Activated naive CD8-positive, alpha-beta T cell (primary cell): ENCODE measurements around the gene LRFN5.
A peak's percentile ranks its signal among the peaks of the same experiment; 100 is the strongest.
"Not testable (repeated sequence)": the region's sequence is repeated elsewhere in the genome, so short reads cannot be mapped to it uniquely, and the experiment has no call there.

Experiments
- H3K27ac Mint-ChIP-seq: one replicate; pipeline ENCODE4 v1.8.0; 2021; ENCODE audit warnings: mixed read lengths
- H3K27me3 Mint-ChIP-seq: one replicate; pipeline ENCODE4 v1.8.0; 2021; ENCODE audit warnings: mixed read lengths
- H3K36me3 Mint-ChIP-seq: one replicate; pipeline ENCODE4 v1.8.0; 2021; ENCODE audit warnings: mixed read lengths
- H3K4me1 Mint-ChIP-seq: one replicate; pipeline ENCODE4 v1.8.0; 2021; ENCODE audit warnings: low read depth, mixed read lengths
- H3K4me3 Mint-ChIP-seq: one replicate; pipeline ENCODE4 v1.8.0; 2021; ENCODE audit warnings: mild to moderate bottlenecking, mixed read lengths
- H3K9me3 Mint-ChIP-seq: one replicate; pipeline ENCODE4 v1.8.0; 2021; ENCODE audit warnings: low read depth, mixed read lengths

The LRFN5 gene

DNA sequence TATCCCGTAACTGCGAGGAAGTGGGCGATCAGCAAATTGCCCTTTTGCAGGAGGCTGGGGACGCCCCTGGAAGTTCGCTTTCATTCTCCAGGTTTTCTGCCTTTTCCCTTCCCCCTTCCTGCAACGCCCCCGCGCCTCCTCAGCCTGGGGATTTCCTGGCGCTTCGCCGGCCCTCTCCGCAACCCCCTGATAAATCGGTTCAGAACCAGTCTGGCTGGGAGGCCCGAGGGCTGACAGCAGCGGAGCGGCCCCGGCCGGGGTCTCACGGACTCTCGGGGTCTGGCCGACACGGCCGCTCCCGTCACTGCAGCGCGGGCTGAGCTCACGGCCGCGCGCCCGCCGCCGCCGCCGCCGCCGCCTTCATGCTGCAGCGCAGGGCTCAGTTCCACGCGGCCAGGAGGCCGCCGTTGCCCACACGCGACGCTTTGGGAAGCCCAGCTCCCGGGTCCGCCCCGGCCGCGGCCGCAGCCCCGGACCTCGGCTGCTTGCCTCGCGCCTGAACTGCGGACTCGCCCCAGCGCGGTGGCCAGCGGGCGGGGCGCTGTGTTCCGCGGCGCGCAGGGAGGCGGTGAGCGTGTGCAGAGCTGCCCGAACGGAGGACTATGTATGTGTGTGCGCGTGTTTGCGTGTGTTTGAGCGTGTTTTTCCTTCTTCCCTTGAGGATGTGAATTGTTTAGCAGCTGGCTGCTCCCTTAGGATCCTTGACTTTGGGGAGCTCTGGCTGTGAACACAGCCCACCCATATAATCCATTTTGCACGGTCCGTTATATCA is at the start of gene LRFN5:
Gene LRFN5 (plus strand): TSS at position 345 of the 772 bp plus-strand sequence.
- H3K36me3 Mint-ChIP-seq: no peaks in the 10 kb centered on the region
- H3K4me1 Mint-ChIP-seq: peaks cover 54% of the 10 kb centered on the region
- peaks cover 50% of the 10 kb centered on the region for H3K27me3 Mint-ChIP-seq
- H3K4me3 Mint-ChIP-seq: peak within 1 kb of the TSS; percentile 84
- no peaks in the 10 kb centered on the region for H3K9me3 Mint-ChIP-seq
- H3K27ac Mint-ChIP-seq: no peak within 1 kb of the TSS

DNA sequence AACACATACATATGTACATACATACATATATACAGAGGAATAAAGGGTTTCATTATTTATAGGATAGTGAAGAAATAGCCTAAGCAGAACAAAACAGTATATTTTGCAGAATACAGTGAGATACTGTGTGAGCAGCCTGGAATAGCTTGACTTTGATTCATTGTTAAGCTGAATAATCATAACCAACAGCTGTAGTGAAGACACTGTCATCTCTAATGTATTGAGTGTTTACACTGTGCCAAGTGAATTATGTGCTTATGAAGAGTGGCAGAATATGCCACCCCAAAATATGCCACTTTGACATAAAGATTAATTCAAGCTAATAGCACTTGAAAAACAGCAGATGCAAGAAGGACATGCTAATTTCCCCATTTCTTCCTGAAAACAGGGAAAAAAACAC is 48.2 kb upstream of the LRFN5 start:
- Mint-ChIP-seq H3K9me3 (no peaks in the 10 kb centered on the region), H3K4me1 (no peaks in the 10 kb centered on the region), H3K27me3 (peaks cover 3% of the 10 kb centered on the region), H3K4me3 (no peak overlapping the region), H3K27ac (no peak overlapping the region), H3K36me3 (no peaks in the 10 kb centered on the region)

DNA sequence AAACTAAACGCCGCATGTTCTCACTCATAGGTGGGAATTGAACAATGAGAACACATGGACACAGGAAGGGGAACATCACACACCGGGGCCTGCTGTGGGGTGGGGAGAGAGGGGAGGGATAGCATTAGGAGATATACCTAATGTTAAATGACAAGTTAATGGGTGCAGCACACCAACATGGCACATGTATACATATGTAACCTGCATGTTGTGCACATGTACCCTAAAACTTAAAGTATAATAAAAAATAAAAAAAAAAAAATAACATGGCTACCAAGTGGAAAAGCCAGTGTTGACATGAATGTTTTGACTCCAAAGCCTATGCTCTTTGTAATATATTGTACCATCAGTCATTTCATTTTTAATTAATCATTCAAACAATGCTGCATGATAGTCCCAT is 39.8 kb upstream of the LRFN5 start:
- H3K36me3 Mint-ChIP-seq, H3K4me3 Mint-ChIP-seq, H3K4me1 Mint-ChIP-seq, H3K27me3 Mint-ChIP-seq, H3K9me3 Mint-ChIP-seq, H3K27ac Mint-ChIP-seq: not testable (repeated sequence)

DNA sequence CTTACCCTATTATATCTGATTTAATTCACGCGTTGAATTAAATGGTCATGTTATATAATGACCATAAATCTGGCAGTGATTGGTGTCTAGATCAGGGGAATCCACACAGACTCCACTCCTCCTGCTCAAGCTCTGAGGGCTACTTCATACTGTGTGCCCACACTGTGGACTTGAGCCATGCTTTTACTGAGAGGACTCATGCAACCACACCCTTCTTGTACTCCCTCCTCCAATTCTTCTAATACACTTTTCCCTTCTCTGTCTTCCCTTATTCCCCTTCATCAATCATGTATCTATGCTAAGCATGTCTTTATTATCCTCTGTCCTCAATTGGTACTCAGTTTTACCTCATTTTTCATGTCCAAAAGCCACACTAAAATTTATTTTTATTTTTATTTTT is 37.7 kb upstream of the LRFN5 start:
- Mint-ChIP-seq H3K27me3 (no peaks in the 10 kb centered on the region), H3K4me1 (no peaks in the 10 kb centered on the region), H3K9me3 (peaks cover 5% of the 10 kb centered on the region), H3K36me3 (no peaks in the 10 kb centered on the region), H3K27ac (no peak overlapping the region), H3K4me3 (no peak overlapping the region)

DNA sequence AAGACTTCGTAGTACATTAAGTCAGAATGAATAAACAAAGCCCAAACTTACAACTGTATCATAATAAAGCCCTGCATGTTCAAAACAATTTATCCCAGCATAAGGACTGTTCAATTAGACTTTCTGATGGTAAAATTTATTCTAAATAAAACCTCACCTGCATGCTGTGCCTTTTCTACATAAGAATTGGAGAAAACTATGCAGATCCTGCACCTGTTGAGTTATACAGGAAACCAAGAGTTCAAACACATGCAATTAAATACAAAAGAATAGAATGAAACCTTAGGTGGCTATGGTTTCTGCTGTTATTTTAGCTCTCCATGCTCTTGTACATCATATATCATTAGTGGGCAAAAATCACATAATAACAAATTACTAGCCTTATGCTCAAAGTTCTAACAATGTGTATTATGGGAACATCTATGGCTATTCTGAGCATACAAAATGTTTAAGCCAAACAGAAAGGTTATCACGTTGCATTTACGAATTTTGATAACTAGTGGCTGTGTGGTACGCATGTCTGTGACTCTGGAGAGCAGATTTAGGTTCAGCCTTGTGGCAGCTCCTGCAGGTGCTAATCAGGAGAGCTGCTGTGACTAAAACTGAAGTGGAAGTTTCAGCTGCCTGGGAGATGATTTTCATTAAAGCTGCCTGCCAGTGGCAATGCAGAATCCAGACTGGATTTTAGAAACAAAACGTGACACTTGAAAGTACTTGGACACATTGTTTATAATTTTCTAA is 36.1 kb upstream of the LRFN5 start:
- no peak overlapping the region for H3K27ac Mint-ChIP-seq
- no peak overlapping the region for H3K4me3 Mint-ChIP-seq
- H3K4me1 Mint-ChIP-seq: no peaks in the 10 kb centered on the region
- H3K27me3 Mint-ChIP-seq: no peaks in the 10 kb centered on the region
- H3K9me3 Mint-ChIP-seq: peaks cover 5% of the 10 kb centered on the region
- H3K36me3 Mint-ChIP-seq: no peaks in the 10 kb centered on the region

DNA sequence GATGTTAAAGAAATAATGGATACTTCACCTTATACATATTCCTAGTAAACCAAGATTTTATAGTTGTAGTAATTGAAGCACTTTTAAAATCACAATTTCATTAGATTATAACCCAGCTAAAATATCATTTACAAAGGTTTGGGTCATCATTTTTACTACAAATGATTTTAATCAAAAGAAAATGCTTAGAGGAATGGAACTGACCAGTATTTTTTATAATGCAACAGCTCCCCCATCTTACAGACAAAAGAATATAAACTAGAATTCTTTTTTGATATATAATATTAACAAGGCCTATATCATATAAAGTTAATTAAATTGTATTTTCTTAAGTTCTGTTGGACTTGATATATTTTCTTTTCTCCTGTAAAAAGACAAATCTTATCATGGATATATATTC is 20.4 kb upstream of the LRFN5 start:
- Mint-ChIP-seq H3K9me3 (no peaks in the 10 kb centered on the region), H3K27ac (no peak overlapping the region), H3K4me1 (no peaks in the 10 kb centered on the region), H3K27me3 (no peaks in the 10 kb centered on the region), H3K36me3 (no peaks in the 10 kb centered on the region), H3K4me3 (no peak overlapping the region)

DNA sequence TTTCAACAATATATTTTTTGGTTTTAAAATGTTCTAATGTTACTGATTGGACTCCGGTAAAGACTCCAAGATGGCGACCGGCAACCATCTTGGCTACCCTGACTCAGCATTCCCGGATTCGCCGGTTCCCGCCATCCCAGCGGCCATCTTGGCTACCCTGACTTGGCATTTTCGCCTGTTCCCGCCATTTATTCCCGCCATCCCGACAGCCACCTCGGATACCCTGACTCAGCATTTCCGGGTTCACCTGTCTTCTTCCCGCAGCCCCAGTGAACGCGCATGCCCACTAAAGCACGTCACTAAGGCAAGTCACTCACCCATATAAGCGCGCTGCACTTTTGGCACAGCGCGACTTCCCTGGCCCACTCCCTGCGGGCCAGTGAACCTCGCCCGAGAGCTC is 9.0 kb upstream of the LRFN5 start:
- H3K4me1 Mint-ChIP-seq: no peaks in the 10 kb centered on the region
- H3K27ac Mint-ChIP-seq: no peak overlapping the region
- no peaks in the 10 kb centered on the region for H3K9me3 Mint-ChIP-seq
- no peak overlapping the region for H3K4me3 Mint-ChIP-seq
- peaks cover 6% of the 10 kb centered on the region for H3K27me3 Mint-ChIP-seq
- H3K36me3 Mint-ChIP-seq: no peaks in the 10 kb centered on the region

DNA sequence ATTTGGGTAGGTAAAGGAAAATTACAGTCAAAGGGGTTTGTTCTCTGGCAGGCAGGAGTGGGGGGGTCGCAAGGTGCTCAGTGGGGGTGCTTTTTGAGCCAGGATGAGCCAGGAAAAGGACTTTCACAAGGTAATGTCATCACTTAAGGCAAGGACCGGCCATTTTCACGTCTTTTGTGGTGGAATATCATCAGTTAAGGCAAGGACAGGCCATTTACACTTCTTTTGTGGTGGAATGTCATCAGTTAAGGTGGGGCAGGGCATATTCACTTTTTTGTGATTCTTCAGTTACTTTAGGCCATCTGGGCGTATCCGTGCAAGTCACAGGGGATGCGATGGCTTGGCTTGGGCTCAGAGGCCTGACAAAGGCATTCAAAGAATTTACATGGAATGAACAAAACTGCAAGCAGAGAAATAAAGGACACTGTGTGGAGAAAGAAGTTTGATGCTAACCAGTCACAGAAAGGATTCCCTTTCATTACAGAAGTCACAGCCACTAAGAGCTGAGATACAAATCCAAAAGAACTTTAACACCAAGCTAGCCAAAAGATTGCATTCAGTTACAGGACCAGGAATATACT is 6.8 kb upstream of the LRFN5 start:
- not testable (repeated sequence) for H3K4me1 Mint-ChIP-seq, H3K36me3 Mint-ChIP-seq, H3K27ac Mint-ChIP-seq, H3K4me3 Mint-ChIP-seq, H3K9me3 Mint-ChIP-seq
- H3K27me3 Mint-ChIP-seq: peaks cover 13% of the 10 kb centered on the region

DNA sequence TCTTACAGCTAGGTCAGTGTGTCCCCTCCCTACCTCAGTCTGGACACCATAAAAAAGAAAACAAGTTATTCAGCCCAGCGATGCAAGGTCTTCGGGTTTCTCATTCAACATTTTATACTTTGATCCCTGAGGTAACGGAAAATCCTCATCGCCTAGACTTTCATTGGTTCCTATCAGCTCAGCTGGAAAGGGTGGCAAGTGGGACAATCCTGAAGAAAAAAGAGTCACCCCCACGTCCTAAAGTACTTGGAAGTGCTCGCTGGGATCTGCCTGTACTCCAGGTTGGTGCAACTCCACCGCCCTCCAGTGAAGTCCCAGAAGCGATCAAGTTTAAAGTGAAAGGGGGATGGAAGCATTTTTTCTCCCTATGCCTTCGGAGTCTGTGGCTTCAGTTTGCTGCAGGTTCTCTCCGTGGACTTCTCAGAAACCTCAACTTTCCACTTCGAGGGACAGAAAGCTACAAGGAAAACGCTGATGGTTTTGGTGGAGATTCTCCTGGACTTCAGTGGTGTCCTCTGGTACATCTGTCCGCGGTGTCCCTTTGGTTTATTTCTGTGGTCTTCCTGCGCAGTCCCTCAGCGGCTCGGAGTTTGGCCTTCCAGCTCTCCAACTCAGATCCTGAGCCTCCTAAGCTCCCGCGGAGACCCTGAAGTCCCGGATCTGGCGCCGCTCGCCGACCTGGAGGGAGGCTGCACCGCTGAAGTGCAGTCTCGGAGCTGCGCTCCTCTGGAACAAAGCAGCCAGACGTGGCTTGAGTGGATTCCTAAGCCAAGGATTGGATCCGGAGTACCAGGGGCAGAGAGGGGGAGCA is 1.8 kb upstream of the LRFN5 start:
- Mint-ChIP-seq H3K27me3 (peaks cover 39% of the 10 kb centered on the region), H3K9me3 (no peaks in the 10 kb centered on the region), H3K27ac (no peak overlapping the region), H3K4me3 (peak overlapping the region; percentile 84), H3K36me3 (no peaks in the 10 kb centered on the region), H3K4me1 (peaks cover 50% of the 10 kb centered on the region)

DNA sequence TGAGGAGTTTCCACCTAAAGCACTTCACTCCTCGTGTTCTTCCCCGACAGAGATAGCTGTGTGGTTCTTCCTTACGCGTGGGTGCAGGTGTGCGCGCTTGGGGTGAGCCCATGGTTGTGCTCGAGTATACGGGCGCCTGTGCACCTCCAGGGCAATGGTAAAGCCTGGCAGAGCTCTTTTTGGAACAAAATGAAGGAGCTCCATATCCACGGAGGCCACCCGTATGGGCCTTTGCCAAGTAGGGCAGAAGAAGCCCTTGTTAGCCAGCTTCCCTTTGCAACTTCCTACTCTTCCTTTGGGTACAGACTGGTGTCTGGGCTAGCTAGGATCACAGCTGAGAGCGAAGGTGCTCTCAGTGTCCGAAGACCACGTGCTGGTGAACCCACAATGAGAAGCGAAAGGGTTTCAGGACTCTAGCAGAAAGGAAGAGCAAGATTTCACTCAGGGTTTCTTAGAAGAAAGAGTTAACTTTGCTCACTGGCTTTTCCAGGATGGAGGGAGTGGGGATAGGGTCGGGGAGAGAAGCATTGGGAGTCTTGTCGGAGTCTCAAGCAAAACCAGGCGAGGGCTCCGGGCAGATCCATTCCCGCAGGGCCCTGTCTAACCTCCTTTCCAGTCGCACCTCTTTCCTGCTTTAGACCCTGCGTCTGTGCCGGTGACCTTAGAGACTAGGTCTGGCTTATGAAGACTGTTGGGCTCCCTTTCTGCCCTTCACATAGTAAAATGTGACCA is 960 bp upstream of the LRFN5 start:
- Mint-ChIP-seq H3K9me3 (no peaks in the 10 kb centered on the region), H3K27ac (no peak overlapping the region), H3K36me3 (no peaks in the 10 kb centered on the region), H3K4me3 (peak overlapping the region; percentile 84), H3K4me1 (peaks cover 54% of the 10 kb centered on the region), H3K27me3 (peaks cover 43% of the 10 kb centered on the region)

DNA sequence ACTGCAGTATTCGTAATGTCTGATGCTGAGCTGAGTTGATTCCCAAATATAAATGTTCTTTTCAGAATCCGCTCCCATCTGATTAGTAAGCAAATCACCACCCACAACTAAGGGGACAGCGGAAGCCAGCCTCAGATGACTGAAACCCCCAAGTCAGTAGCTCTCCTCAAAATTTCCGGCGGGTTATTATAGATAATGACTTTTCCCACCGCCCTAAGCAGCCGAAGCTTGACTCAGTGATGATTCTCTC is 469 bp upstream of the LRFN5 start:
- peaks cover 47% of the 10 kb centered on the region for H3K27me3 Mint-ChIP-seq
- H3K4me1 Mint-ChIP-seq: peaks cover 54% of the 10 kb centered on the region

DNA sequence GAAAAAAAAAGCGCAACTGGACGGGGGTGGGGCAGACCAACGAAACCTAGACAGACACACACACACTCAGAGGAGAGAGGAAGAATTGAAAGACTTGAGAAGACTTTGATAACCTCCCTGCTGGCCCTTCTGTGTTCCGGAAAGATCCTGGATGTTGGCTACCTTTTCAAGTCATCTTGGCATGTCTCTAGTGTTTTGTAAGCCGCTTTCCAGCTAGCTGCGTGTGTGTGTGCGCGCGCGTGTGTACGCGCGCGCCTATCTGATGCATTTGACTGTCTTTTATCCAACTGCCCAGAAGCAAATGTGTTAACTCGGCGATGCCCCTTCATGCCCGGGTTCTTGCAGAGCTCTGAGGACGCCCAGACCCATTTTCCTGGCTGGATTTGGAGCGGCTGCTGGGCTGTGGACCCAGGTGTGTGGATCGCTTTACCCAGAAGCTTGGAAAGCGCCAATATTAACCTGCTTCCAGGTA is 664 bp downstream of the LRFN5 start:
- H3K27ac Mint-ChIP-seq: no peak overlapping the region
- no peaks in the 10 kb centered on the region for H3K36me3 Mint-ChIP-seq
- peaks cover 52% of the 10 kb centered on the region for H3K27me3 Mint-ChIP-seq
- H3K4me3 Mint-ChIP-seq: peak overlapping the region; percentile 81
- no peaks in the 10 kb centered on the region for H3K9me3 Mint-ChIP-seq
- H3K4me1 Mint-ChIP-seq: peaks cover 54% of the 10 kb centered on the region

More for the DNA sequence above, 469 bp upstream of the LRFN5 start:
- no peak overlapping the region for H3K27ac Mint-ChIP-seq
- peak overlapping the region; percentile 84 for H3K4me3 Mint-ChIP-seq
- no peaks in the 10 kb centered on the region for H3K36me3 Mint-ChIP-seq
- no peaks in the 10 kb centered on the region for H3K9me3 Mint-ChIP-seq

DNA sequence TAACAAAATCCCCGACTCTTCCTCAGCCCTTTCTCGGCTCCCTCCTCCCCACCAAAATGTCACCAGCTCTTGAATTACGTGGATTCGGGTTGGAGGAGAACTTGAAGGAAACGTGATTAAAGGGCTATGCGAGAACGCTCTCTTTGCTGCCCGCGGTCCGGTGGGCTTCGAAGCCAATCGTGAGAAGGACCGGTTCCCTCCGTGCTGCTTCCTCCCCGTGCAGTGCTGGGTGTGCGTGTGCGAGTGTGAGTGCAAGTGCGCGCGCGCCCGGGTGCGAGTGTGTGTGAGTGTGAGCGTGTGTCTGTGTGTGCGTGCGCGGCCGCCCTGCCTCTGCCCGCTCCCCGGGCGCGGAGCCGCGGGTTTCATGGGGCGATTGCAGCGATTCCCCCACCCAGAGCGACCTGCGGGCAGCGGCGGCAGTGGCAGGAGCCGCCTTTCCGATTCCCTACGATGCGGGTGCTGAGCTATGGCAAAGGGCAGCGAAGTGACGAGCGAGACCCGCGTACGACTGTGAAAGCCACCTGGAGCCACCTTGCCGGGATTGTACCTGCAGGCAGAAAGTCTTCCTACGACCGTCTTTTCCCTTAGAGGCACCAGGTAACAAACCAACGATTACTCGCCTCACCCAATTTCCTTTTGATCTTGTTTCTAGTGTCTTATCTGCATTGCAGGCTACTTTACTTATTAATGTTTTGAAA is 1.4 kb downstream of the LRFN5 start:
- Mint-ChIP-seq H3K27ac (no peak overlapping the region), H3K9me3 (no peaks in the 10 kb centered on the region), H3K36me3 (no peaks in the 10 kb centered on the region), H3K4me1 (peaks cover 54% of the 10 kb centered on the region), H3K4me3 (peak overlapping the region; percentile 81), H3K27me3 (peaks cover 49% of the 10 kb centered on the region)
